HG03196 (cell line): ENCODE results near the gene HOXD9.

ENCODE experiments used
- ATAC-seq: cut with Tn5 transposase; IDR thresholded peaks from one replicate; pipeline ENCODE4 v1.9.1; 2021; ENCODE audit not compliant: unreplicated experiment

Gene HOXD9

GRCh38 chr2:176137252-176137580 is 14.7 kb downstream of the HOXD9 start:
- ATAC-seq: no peak

DNA sequence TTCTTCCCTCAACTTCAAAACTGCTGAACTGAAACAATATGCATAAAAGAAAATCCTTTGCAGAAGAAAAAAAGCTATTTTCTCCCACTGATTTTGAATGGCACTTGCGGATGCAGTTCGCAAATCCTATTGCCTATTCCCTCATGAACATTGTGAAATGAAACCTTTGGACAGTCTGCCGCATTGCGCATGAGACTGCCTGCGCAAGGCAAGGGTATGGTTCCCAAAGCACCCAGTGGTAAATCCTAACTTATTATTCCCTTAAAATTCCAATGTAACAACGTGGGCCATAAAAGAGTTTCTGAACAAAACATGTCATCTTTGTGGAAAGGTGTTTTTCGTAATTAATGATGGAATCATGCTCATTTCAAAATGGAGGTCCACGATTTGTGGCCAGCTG is 15.4 kb downstream of the HOXD9 start:
- no peak for ATAC-seq

- no peak for ATAC-seq
Observed at GRCh38 chr2:176138526-176138922, 16.0 kb downstream of the HOXD9 start.

GRCh38 chr2:176138923-176139660 is 16.6 kb downstream of the HOXD9 start:
- ATAC-seq: no peak

- no peak for ATAC-seq
Observed at GRCh38 chr2:176139661-176140512, 17.4 kb downstream of the HOXD9 start.

GRCh38 chr2:176140513-176141317 is 18.2 kb downstream of the HOXD9 start:
- ATAC-seq: peak; percentile 92

GRCh38 chr2:176142281-176142680 is 19.8 kb downstream of the HOXD9 start:
- no peak for ATAC-seq

DNA sequence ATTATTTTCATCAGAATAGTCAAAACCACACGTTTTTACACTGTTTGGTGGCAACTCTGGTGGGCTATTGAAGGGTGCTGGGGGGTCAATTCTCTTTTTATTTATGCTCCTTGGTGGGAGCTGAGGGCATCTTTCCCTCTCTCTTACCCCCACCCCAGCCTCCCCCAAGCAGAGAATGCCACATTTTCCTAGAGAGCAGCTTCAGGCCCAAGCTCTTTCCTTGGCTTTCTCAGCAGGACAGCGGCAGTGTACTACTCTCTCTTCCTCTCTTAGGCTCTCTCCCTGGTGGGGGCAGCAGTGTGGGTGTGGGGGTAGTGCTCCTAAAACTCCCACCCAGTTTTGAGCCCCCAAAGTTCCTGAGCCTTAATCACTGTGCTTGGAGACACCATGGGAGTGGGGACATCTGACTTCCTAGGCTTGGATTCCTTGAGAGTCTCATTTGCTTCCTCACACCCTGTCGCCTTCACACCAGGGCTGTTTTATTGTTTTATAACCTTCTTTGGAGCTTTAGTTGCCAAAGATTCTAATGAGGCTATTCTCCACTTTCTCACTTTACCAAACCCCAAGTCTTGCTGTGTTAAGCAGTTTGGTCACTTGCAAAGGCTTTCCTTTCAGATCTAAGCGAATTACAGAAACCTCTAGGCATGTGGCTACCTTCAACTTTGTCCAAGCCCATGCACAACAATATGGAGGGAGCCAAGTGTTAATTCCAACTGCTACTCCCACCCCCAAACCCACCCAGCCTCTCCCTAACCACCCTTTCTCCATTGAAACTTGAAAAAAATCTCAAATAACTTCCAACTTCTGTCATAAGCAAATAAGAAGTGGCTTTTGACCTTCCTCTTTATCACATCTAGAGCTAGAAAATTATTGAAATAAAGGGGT is 22.8 kb downstream of the HOXD9 start:
- ATAC-seq: no peak

- no peak for ATAC-seq
Observed at GRCh38 chr2:176146101-176146500, 23.6 kb downstream of the HOXD9 start.

- ATAC-seq: no peak
Observed at GRCh38 chr2:176146645-176147044, 24.1 kb downstream of the HOXD9 start.

DNA sequence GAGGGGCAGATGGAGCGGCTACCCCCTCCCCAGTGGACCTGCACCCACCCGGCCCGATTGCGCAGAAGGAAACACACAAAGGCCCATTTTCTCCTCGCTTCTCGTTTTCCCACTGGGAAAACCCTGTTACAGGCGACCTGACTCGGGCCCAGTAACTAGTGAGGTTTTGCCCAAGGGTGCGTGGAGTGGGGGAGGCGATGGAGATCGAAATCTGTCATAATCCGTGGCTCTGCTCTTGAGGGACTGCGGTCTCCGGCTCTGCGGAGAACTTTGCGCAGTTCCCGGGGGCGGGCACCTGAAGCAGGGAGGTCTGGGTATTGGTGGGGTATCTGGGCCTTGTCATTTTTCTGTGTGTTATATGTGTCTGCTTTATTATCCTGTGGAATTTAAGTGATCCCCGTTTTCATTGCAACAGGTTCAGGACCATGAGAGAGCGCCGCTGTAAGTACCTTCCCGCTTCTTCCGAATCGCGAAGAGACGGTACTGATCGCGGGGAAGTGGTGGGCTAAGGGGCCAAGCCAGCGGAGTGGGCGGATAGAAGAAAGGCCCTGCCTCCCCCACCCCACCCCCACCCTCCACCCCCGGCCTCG is 24.8 kb downstream of the HOXD9 start:
- no peak for ATAC-seq

DNA sequence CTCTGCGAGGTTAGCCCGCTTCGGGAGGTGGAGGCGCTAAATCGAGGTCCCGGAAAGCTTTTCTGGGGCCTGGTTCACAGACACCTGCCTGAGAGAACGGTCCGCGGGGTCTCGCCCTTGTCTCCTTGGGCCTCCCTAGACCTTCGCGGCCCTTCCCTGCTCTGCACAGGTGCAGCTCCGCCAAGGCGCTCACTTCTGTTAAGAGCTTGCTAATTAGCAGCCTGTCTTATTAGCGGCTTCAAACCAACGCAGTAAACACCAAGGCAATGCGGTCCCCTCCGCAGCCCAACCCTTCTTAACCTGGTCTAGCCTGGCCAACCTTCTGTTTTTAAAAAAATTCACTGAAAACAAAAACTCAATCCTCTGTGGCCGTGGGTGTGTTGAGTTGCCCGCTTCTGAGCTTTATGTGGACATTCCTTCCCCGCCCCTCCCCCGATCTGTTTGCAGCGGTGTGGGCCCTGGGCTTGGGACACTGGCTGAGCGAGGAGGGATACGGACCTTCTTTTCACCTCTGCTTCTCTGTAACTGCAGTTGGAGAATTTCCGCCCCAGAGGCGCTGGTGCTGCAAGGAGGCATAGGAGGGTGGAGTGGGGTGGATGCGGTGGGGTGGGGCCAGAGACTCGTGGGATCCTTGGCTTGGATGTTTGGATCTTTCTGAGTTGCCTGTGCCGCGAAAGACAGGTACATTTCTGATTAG is 25.4 kb downstream of the HOXD9 start:
- ATAC-seq: no peak

DNA sequence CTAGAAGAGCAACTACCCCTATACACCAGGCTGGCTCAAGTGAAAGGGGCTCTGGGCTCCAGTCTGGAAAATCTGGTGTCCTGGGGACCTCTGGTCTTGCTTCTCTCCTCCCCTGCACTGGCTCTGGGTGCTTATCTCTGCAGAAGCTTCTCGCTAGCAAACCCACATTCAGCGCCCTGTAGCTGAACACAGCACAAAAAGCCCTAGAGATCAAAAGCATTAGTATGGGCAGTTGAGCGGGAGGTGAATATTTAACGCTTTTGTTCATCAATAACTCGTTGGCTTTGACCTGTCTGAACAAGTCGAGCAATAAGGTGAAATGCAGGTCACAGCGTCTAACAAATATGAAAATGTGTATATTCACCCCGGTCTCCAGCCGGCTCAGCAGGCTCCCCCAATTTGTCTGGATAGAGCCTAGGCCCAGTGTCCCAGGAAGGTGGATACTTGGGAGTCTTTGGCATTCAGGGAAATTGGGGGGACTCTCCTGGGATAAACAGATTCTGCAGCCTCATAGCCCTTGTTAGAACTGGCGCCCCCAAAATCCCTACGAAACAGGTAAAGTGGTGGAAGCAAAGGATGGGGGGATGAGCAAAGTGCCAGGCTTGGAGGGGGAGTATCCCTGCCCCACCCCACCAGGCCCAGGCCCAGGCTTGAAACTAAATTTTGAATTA is 26.4 kb downstream of the HOXD9 start:
- ATAC-seq: no peak

DNA sequence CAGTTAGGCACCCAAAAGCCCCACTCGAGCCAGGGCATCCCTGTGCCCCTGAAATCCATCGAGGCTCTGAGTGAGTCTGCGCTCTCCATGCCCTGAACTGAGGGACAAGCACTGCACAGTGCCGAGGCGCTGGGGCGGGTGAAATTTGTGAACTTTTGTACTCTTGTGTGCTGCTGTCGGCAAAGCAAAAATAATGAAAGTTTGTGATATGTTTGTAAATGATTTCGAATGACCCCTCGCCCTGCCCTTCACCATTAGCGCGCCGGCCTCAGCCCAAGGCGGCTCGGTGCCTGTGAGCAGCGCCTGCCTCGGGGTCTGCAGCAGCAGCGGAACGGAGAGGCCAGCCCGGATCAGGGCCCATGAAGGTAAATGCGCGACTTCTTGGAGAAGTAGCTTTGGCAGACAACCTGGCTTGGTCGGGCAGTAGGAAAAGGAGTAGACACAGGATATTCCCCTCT is 27.0 kb downstream of the HOXD9 start:
- ATAC-seq: no peak

DNA sequence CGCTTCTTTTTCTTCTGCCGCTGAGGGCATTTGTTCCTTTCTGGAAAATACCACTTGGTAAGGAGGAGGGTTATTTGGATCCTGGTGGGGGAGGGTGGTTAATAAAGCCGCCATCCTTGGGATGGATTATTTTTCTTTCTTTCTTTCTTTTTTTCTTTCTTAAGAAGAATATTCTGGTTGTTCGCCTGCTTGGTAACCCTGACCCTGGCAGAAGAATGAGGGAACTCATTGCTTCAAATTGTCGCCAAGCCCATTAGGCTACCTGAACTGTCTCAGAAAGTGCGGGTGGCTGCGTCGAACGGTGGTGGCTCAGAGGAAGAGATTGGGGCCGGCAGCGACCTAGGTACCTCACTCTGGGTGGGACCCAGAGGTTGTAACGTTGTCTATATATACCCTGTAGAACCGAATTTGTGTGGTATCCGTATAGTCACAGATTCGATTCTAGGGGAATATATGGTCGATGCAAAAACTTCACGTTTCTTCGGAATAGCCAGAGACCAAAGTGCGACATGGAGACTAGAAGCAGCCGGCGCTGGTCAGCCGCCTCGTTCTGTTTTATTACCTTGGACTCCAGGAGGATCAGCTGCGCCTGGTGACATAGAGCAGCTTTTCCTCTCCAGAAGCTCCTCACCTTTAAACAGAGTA is 27.5 kb downstream of the HOXD9 start:
- ATAC-seq: no peak

DNA sequence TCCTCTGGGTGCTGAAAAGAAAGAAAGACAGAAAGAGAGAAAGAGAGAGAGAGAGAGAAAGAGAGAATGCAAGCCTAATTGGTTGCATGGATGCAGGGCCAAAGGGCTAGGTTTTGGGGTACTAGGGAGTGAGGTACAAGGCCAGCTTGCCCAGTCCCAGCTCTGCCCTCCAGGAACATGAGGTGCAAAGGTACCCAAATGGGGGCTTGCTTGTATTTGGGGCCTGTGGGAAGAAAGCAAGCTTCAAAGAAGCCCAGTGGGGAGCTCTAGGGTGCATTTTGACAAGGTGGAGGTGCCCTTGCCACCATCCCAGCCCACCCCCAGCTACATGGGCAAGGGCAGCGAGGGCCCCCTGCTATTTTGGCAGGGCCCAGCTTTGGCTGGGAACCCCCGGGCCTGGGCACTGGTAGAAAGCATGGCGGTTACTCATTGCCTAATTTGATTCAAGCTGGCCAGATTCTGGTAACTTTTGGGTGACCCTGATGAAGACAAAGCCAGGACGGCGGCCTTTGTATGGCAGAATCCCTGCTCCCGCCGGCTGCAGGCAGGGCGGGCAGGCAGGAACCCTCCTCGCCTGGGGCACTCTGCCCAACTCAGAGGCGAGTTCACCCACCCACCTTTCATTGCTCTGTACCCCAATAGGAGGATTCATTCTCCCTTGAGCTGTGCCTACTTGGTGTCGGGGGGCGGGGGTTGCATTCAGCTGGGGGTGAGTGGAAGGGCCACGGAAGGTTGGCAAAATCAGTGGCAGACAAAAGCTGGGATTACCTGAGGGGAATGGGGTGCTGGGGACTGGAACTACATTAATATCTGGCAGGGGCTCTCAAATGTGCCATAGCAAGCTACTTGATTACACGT is 28.3 kb downstream of the HOXD9 start:
- ATAC-seq: no peak

DNA sequence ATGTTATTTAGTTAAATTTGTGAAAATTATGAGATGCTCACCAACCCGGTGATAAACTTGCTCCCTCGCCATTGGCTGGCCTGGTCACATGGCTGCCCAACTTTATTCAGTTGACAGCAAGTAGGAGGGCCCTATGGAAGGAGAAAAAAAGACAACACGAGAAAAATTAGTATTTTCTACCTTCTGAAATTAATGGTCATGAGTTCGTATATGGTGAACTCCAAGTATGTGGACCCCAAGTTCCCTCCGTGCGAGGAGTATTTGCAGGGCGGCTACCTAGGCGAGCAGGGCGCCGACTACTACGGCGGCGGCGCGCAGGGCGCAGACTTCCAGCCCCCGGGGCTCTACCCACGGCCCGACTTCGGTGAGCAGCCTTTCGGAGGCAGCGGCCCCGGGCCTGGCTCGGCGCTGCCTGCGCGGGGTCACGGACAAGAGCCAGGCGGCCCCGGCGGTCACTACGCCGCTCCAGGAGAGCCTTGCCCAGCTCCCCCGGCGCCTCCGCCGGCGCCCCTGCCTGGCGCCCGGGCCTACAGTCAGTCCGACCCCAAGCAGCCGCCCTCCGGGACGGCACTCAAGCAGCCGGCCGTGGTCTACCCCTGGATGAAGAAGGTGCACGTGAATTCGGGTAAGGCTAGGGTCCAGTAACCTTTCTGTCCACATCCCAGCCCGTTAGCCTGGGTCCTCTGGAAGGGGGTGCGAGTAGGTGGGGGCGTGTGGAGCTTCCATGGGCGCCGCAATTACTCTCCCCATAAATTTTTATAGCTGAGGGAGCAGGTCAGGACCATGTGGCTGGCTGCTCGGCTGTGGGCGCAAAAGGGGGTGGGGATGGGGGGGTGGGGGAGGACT is 29.1 kb downstream of the HOXD9 start, which contains the start of gene HOXD4:
TSS of gene HOXD4 (plus strand) at position 109 of the 846 bp plus-strand sequence. CDS start at position 193, 84 bp downstream.
- no peak for ATAC-seq
